ENCODE measurements around the gene THEM4.

DNA sequence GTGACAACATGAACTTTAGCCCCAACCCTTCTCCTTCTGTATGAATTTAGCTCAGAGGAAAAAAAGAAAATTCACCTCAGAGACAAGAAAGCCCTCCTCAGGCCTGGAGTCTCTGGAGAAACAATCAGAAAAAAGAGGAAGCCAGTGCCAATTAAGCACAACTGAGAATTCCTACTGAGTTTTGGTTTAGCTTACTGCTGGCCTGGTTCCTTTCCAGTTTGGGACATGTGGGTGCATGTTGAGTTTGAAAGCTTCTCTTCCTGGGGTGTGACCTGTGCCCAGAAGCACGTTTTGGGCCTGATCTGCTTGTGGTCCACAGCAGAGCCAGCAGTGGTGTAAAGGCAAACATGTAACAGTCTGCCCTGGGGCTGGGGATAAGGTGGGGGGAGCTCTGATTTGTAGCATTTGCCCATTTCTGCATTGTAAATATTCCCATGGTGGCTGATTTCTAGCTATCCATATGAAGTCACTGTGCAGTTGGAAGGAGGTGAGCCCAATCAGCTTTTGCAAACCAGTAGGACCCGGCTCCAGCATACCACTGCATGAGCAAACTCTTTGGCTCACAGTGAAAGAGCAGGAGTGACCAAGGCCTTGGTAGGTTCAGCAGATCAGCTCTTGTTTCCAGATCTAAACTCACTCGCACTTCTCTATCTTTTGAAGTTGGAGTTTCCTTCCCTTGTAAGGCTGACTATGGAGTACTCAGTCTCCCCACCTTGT, 51.1 kb downstream of the THEM4 start:
- TF ChIP-seq, protein P1, sequence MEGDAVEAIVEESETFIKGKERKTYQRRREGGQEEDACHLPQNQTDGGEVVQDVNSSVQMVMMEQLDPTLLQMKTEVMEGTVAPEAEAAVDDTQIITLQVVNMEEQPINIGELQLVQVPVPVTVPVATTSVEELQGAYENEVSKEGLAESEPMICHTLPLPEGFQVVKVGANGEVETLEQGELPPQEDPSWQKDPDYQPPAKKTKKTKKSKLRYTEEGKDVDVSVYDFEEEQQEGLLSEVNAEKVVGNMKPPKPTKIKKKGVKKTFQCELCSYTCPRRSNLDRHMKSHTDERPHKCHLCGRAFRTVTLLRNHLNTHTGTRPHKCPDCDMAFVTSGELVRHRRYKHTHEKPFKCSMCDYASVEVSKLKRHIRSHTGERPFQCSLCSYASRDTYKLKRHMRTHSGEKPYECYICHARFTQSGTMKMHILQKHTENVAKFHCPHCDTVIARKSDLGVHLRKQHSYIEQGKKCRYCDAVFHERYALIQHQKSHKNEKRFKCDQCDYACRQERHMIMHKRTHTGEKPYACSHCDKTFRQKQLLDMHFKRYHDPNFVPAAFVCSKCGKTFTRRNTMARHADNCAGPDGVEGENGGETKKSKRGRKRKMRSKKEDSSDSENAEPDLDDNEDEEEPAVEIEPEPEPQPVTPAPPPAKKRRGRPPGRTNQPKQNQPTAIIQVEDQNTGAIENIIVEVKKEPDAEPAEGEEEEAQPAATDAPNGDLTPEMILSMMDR (IDR thresholded peaks at IDR 0.05) = no peak
- TF ChIP-seq, protein P2, sequence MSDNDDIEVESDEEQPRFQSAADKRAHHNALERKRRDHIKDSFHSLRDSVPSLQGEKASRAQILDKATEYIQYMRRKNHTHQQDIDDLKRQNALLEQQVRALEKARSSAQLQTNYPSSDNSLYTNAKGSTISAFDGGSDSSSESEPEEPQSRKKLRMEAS (CRISPR knock-in tag; IDR thresholded peaks at IDR 0.05) = no peak
- TF ChIP-seq, protein P3, sequence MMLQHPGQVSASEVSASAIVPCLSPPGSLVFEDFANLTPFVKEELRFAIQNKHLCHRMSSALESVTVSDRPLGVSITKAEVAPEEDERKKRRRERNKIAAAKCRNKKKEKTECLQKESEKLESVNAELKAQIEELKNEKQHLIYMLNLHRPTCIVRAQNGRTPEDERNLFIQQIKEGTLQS (CRISPR knock-in tag; conservative IDR thresholded peaks at IDR 0.05) = no peak
- no peak for TF ChIP-seq IRF2 (CRISPR knock-in tag; IDR thresholded peaks at IDR 0.05; ENCODE audit: borderline replicate concordance, low read depth)
- TF ChIP-seq NR3C1 (CRISPR knock-in tag; conservative IDR thresholded peaks at IDR 0.05; ENCODE audit: low read depth) = no peak
- TF ChIP-seq, protein P4, sequence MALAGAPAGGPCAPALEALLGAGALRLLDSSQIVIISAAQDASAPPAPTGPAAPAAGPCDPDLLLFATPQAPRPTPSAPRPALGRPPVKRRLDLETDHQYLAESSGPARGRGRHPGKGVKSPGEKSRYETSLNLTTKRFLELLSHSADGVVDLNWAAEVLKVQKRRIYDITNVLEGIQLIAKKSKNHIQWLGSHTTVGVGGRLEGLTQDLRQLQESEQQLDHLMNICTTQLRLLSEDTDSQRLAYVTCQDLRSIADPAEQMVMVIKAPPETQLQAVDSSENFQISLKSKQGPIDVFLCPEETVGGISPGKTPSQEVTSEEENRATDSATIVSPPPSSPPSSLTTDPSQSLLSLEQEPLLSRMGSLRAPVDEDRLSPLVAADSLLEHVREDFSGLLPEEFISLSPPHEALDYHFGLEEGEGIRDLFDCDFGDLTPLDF (CRISPR knock-in tag; IDR thresholded peaks at IDR 0.05) = no peak
- TF ChIP-seq, protein P5, sequence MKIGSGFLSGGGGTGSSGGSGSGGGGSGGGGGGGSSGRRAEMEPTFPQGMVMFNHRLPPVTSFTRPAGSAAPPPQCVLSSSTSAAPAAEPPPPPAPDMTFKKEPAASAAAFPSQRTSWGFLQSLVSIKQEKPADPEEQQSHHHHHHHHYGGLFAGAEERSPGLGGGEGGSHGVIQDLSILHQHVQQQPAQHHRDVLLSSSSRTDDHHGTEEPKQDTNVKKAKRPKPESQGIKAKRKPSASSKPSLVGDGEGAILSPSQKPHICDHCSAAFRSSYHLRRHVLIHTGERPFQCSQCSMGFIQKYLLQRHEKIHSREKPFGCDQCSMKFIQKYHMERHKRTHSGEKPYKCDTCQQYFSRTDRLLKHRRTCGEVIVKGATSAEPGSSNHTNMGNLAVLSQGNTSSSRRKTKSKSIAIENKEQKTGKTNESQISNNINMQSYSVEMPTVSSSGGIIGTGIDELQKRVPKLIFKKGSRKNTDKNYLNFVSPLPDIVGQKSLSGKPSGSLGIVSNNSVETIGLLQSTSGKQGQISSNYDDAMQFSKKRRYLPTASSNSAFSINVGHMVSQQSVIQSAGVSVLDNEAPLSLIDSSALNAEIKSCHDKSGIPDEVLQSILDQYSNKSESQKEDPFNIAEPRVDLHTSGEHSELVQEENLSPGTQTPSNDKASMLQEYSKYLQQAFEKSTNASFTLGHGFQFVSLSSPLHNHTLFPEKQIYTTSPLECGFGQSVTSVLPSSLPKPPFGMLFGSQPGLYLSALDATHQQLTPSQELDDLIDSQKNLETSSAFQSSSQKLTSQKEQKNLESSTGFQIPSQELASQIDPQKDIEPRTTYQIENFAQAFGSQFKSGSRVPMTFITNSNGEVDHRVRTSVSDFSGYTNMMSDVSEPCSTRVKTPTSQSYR (CRISPR knock-in tag; IDR thresholded peaks at IDR 0.05) = no peak
- TF ChIP-seq, protein P6, sequence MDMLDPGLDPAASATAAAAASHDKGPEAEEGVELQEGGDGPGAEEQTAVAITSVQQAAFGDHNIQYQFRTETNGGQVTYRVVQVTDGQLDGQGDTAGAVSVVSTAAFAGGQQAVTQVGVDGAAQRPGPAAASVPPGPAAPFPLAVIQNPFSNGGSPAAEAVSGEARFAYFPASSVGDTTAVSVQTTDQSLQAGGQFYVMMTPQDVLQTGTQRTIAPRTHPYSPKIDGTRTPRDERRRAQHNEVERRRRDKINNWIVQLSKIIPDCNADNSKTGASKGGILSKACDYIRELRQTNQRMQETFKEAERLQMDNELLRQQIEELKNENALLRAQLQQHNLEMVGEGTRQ (CRISPR knock-in tag; IDR thresholded peaks at IDR 0.05) = no peak
- TF ChIP-seq, protein P7, sequence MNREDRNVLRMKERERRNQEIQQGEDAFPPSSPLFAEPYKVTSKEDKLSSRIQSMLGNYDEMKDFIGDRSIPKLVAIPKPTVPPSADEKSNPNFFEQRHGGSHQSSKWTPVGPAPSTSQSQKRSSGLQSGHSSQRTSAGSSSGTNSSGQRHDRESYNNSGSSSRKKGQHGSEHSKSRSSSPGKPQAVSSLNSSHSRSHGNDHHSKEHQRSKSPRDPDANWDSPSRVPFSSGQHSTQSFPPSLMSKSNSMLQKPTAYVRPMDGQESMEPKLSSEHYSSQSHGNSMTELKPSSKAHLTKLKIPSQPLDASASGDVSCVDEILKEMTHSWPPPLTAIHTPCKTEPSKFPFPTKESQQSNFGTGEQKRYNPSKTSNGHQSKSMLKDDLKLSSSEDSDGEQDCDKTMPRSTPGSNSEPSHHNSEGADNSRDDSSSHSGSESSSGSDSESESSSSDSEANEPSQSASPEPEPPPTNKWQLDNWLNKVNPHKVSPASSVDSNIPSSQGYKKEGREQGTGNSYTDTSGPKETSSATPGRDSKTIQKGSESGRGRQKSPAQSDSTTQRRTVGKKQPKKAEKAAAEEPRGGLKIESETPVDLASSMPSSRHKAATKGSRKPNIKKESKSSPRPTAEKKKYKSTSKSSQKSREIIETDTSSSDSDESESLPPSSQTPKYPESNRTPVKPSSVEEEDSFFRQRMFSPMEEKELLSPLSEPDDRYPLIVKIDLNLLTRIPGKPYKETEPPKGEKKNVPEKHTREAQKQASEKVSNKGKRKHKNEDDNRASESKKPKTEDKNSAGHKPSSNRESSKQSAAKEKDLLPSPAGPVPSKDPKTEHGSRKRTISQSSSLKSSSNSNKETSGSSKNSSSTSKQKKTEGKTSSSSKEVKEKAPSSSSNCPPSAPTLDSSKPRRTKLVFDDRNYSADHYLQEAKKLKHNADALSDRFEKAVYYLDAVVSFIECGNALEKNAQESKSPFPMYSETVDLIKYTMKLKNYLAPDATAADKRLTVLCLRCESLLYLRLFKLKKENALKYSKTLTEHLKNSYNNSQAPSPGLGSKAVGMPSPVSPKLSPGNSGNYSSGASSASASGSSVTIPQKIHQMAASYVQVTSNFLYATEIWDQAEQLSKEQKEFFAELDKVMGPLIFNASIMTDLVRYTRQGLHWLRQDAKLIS (CRISPR knock-in tag; IDR thresholded peaks at IDR 0.05; ENCODE audit: borderline replicate concordance) = no peak
- TF ChIP-seq, protein P8, sequence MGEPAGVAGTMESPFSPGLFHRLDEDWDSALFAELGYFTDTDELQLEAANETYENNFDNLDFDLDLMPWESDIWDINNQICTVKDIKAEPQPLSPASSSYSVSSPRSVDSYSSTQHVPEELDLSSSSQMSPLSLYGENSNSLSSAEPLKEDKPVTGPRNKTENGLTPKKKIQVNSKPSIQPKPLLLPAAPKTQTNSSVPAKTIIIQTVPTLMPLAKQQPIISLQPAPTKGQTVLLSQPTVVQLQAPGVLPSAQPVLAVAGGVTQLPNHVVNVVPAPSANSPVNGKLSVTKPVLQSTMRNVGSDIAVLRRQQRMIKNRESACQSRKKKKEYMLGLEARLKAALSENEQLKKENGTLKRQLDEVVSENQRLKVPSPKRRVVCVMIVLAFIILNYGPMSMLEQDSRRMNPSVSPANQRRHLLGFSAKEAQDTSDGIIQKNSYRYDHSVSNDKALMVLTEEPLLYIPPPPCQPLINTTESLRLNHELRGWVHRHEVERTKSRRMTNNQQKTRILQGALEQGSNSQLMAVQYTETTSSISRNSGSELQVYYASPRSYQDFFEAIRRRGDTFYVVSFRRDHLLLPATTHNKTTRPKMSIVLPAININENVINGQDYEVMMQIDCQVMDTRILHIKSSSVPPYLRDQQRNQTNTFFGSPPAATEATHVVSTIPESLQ (CRISPR knock-in tag; IDR thresholded peaks at IDR 0.05) = no peak

All from WTC11 (cell line).